GM10847 (cell line): ENCODE results near the gene SLC16A7.

Experiments
- POLR2A ChIP-seq: IDR thresholded peaks from 2 replicates; pipeline ENCODE4 v1.6.1; 2011; ENCODE audit not compliant: insufficient read length; ENCODE audit errors: extremely low read depth

Gene SLC16A7

DNA sequence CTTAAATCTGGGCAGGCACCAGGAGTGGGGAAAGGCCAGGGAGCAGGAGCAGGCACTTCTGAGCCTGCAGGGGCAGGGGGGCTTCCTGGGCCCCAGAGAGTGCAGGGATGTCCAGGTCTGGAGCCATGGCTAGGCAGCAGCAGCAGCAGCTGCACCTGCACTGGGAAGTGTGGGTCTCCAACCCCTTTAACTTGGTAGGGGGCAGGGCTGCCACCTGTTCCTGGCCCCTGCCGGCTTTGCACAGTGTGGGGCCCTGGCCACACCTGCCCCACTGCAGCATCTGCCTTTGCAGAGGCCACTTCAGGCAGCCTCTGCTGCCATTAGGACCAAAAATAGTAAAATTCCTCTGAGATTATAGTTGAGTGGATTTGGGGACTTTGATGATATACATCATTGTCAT, 138.5 kb downstream of the SLC16A7 start:
- no peak for TF ChIP-seq POLR2A

DNA sequence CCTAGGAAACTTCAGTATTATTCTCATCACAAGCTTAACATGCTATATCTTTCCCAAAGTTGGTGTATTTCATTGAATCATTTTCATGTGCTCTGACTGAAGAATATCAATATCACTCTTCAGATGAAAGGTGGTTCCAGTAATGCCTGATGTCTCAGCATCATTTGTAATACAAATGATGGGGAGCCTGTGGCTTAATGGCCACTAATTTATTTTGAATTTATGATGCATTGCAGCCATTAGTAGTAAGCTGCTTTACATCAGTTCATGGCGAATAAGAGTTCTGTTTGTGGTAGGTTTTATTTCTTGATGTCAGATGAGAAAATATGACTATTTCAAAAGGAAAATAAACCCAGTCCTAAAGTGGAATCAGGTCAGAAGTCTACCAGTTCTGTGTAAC, 139.4 kb downstream of the SLC16A7 start:
- no peak for TF ChIP-seq POLR2A

DNA sequence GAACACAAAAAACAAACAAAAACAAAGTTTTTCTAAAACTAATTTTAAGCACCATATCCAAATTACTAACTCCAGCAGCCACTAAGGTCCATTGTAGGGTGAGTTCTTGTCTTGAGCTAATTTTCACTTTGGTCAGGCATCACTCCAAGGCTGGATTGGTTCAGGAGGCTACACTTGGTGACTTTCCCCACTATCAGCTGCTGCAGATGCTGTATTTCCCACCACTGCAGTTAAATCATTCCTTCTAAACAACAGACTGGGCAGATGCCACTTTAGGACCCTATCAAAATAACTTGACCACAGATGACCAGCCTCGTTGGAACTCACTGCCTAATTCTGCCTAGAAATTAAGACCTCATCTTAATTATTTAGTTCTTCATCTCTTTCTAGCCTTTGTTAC, 140.5 kb downstream of the SLC16A7 start:
- no peak for TF ChIP-seq POLR2A

DNA sequence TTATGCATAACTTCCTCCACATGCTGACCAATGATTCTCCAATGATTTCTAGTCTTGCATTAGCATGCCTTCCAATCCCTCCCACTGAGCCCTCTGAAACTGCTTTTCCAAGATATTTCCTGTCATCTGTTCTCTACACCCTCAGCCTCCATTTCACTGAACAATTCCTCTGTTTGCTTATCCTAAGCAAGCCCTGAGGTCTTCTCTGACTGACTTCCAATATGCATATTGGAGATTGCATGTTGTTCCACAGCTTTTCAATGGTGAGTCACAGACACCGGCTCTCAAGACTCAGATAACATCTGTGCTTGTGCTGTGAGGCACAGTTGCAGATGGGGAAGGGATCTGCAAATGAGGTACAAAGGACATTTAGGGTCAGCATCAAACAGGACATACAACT, 141.0 kb downstream of the SLC16A7 start:
- no peak for TF ChIP-seq POLR2A

DNA sequence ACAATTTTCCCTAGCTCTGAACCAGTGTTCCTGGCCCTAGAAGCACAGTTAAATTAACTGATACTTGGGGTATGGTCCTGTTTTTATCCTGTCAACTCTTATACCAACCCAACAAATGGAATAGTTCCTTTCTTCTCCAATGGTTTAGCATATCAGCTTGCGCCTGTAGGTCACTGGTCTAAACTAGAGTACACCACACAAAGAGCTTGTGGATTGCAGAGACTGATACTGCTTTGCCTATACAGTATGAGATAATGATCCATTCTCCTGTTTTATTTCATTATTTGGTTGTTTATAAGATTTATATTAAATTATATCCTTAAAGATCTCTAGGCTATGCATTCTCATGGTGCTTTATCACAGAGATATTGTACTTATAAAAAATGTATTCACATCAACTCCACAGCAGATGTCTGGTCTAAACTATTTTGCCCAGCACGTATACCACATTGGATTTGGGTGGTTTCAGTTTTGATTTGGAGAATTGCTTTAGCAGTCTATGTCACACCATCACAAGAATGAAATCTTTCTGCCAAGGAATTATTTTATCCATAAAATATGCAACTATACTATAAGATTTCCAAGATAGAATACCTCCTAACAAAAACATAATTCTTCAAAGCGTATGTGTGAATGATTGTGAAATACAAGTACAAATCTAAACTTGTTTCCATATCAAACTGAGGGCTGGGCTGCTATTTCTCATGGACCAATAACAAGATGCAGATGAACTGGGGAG, 142.1 kb downstream of the SLC16A7 start:
- TF ChIP-seq POLR2A, result no peak

DNA sequence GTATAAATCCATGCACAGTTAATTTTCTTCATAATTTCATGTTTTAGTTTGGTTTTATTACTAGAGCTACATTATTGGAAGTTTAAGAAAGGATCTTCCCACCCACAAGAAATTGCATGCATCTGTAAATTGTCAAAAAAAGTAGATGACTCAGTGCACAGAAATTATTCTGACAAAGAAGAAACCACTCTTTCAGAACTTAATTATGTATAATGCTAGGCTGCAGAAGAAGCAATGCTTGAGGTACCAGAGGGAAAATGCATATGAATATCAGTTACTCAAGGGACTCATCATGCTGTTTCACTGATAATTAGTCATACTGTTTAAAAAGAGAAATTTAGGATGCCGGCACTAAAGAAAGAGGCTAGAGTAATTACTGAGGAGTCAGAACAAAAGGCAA, 147.0 kb downstream of the SLC16A7 start:
- no peak for TF ChIP-seq POLR2A

DNA sequence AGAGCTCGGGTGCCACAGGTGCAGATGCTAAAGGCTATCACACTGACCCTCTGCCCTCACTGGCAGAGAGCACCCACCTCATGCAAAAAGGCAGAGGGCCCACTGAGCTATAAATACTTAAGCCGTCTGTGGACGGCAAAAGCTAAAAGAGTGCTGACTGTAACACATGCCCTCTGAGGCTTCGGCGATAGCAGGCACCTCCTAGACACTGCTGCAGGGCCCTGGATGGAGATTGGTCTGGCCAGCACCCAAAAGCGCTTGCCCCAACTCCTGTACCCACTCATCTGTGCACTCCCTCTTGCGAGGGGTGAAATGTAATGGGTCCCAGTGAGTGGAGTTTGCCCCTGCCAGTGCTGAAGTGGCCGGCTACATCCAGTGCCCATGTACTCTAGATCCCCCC, 148.7 kb downstream of the SLC16A7 start:
- no peak for TF ChIP-seq POLR2A

DNA sequence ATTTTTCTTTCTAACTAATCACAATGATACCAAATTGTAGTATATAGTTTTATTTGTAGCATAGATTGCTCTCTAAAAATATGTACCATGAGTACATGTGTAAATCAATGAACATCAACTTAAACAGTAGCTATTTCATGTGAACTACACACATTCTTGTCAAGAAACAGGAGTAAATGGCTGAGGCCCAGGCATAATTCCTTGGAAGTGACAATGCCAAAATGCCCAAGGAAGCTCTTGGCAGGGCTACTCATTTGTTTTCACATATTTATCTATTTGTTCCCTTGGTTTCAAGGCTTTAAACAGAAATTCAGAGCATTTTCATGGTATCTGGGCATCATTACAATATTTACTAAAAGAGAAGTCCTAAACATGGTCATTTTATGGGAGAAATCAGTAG, 165.7 kb downstream of the SLC16A7 start:
- TF ChIP-seq POLR2A, result no peak

DNA sequence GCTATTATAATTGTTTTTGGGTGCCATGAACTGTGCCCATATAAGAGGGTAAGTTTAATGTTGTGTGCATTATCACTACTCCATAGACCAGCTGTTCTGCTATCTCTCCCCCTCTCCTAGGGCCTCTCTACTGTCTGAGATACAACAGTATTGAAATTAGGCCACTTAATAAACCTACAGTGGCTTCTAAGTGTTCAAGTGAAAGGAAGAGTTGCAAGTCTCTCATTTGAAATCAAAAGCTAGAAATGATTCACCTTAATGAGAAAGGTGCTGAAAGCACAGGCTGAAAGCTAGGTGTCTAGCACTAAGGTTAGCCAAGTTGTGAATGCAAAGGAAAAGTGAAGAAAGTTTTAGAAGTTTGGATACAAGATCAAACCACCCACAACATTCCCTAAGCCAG, 168.0 kb downstream of the SLC16A7 start:
- no peak for TF ChIP-seq POLR2A

DNA sequence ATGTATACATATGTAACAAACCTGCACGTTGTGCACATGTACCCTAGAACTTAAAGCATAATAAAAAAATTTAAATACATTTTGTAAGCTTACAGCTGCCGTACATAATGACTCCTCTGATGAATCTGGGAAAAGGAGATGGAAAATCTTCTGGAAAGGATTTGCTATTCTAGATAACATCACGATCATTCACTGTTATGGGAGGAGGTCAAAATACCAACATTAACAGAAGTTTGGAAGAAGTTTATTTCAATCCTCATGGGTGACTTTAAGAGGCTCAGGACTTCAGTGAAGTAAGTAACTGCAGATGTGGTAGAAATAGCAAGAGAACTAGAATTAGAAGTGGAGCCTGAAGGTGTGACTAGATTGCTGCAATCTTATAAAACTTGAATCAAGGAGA, 172.2 kb downstream of the SLC16A7 start:
- no peak for TF ChIP-seq POLR2A

DNA sequence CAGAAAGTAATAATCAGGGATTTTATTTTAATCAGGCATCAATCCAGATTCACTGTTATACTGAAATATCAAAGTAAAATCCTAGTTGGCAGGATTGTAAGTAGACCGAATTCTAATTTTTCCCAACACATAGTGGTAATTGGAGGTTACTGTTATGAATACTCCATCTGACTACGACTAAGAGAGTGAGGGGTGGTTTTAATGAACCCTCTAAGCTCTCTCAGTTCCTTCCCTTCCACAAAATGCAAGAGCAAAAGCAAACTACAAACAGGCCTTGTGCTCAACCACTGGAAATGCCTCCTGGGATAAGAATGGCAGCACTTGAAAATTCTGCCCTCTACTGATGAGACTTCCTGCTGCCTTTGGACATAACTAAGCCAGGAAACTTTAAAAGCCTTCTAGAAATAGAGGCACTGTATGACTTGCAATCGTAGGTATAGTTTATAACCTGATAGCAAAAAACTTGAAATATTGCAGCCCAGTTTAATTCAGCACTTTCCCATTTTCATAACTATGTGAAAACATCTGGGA, 184.8 kb downstream of the SLC16A7 start:
- no peak for TF ChIP-seq POLR2A

DNA sequence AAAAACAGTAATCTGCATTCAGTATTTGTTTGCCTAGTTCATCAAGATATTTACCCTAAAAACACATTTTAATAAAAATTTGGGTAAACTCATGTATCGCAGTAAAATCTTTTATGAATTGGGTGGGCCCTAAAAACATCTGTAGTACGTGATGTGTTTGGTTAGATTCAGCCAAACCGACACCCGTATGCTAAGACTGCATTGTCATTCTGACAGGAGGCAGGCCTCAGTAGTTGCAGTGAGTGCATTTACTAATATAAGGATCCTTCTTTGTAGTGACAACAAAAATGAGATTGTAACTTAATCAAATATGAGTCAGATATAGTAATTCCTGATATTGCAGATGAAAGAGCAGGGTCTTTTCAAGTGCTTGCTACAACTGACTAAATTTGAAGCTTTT, 191.8 kb downstream of the SLC16A7 start:
- no peak for TF ChIP-seq POLR2A

DNA sequence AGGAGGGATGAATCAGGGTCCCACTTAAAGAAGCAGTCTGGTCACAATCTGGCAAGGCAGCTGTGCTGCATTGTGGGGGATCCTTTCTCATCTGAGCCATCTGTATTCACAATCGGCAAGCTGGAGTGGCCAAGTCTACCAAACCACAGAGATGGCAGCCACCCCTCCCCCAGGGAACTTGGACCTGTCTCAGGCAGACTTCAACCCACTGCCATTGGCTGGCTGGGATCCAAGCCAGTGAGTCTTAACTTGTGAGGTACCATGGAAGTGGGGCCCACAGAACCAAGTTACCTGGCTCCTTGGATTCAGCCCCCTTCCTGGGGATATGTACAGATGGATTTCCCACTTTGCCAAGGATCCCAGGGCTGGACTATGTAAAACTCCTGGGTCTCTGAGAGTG, 196.8 kb downstream of the SLC16A7 start:
- no peak for TF ChIP-seq POLR2A

DNA sequence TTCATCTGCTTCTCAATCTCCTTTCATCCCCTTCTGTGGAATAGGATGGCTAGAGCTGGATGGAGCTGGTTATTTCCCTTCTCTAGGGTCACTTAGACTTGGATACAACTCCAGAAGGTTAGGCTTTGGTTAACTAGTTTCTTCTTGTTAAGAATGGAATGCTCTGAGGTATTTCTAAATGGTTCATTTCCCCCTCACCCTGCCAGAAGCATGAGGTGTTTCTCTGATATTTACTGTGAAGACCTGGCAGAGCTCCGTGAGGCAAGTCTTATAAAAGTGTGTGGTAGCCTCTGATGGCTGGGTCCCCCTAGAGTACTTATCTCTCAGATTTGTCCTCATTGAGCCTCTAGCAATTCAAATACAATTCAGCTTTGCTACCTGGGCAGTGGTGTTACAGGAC, 207.9 kb downstream of the SLC16A7 start:
- no peak for TF ChIP-seq POLR2A

DNA sequence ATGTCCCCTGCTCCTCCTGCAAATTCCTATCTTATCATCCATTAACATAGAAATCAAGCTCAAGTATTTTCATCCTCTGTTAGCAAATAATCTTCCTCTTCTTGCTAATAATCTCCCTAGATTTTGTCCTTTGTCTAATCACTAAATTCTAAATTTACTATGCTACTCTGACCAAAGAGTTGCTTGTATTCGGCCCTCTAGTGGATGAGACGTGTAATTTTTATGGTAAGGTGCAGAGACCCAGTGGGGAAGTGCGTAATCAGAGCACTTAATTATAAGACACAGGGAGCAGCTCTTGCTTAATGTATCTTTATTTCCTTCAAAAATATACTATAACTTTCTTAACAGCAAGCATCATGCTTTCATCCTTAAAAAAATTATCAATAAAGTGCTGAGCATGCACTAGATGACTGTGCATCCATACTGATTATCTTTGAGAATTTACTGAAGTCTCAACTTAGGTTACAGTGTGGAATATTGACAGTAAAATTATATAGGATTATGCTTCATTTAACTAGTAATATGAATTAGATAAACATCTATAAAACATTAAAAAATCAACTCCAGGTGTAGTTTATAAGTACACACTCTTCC, 212.6 kb downstream of the SLC16A7 start:
- TF ChIP-seq POLR2A, result no peak

DNA sequence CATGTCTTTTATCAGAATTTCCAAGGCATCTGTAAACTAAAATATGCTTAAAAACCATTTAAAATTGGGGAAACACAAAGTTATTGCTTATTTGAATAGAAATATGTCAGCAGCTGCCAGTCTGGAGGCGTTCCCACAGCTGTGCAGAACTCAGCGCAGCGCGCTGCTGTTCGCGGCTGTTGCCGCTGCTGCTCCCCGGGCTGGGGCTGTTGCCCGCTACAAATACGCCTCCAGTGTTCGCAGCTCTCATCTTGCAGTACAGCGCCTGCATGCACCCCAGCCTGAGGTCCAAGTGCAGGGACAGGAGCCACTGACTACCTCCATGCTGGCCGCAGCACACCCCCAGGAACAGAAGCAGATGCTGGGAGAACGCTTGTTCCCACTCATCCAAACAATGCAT, 216.2 kb downstream of the SLC16A7 start:
- TF ChIP-seq POLR2A, result no peak

DNA sequence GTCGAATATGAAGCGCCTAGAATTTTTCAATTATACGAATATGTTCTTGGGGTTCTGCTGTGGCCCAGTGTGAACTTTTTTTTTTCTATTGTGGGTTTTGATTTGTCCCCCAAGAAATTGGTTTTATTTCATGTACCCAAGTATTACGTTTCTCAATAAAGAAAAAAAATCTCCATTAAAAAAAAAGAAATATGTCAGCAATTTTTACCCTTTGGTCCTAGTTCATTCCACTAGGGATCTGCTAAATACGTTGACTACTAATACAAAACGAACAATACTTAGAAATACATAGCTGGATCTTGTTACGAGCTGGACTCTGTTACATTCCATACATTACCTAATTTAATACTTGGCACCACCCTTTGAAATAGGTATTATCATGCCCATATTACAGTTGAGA, 216.9 kb downstream of the SLC16A7 start:
- no peak for TF ChIP-seq POLR2A
